KOPT-K1 (cell line): Measurements from ENCODE around the gene PTPRD.

Source experiments
- H3K27ac ChIP-seq: fragments of 200-600 bp; sonication (generic); 2 replicates; pipeline ENCODE4 v1.5.1; 2016; ENCODE audit warnings: antibody characterized with exemption, mild to moderate bottlenecking, low read depth, low read length; ENCODE audit not compliant: poor library complexity, severe bottlenecking
- H3K36me3 ChIP-seq: fragments of 200-600 bp; sonication (generic); 2 replicates; pipeline ENCODE4 v1.5.1; 2017; ENCODE audit warnings: antibody characterized with exemption, mild to moderate bottlenecking, low read length, moderate library complexity; ENCODE audit not compliant: insufficient read depth
- H3K9me3 ChIP-seq: fragments of 200-600 bp; sonication (generic); 2 replicates; pipeline ENCODE4 v1.5.1; 2017; ENCODE audit warnings: antibody characterized with exemption, low read length, mild to moderate bottlenecking; ENCODE audit not compliant: insufficient read depth, poor library complexity, severe bottlenecking

PTPRD gene

GRCh38 chr9:10127867-10128266, 484.9 kb downstream of the PTPRD start:
- no peaks in the 10 kb centered on the region for H3K9me3 ChIP-seq
- no peak overlapping the region for H3K27ac ChIP-seq
- no peaks in the 10 kb centered on the region for H3K36me3 ChIP-seq

- Histone ChIP-seq H3K36me3 (no peaks in the 10 kb centered on the region), H3K27ac (no peak overlapping the region), H3K9me3 (no peaks in the 10 kb centered on the region)
These were observed 500.0 kb downstream of the PTPRD start for GRCh38 chr9:10112798-10113197.

GRCh38 chr9:10112070-10112469, 500.7 kb downstream of the PTPRD start:
- no peaks in the 10 kb centered on the region for H3K36me3 ChIP-seq
- no peaks in the 10 kb centered on the region for H3K9me3 ChIP-seq
- H3K27ac ChIP-seq: no peak overlapping the region

- Histone ChIP-seq H3K36me3 (no peaks in the 10 kb centered on the region), H3K9me3 (no peaks in the 10 kb centered on the region), H3K27ac (no peak overlapping the region)
These were observed 504.0 kb downstream of the PTPRD start for GRCh38 chr9:10108815-10109214.

- Histone ChIP-seq H3K36me3 (no peaks in the 10 kb centered on the region), H3K27ac (no peak overlapping the region), H3K9me3 (no peaks in the 10 kb centered on the region)
These were observed 508.0 kb downstream of the PTPRD start for GRCh38 chr9:10104774-10105173.

GRCh38 chr9:10095208-10095607, 517.6 kb downstream of the PTPRD start:
- no peaks in the 10 kb centered on the region for H3K9me3 ChIP-seq
- H3K36me3 ChIP-seq: no peaks in the 10 kb centered on the region
- H3K27ac ChIP-seq: no peak overlapping the region

- H3K36me3 ChIP-seq: no peaks in the 10 kb centered on the region
- no peak overlapping the region for H3K27ac ChIP-seq
These were observed 518.2 kb downstream of the PTPRD start for GRCh38 chr9:10094563-10094962.

GRCh38 chr9:10080012-10080411, 532.8 kb downstream of the PTPRD start:
- Histone ChIP-seq H3K36me3 (no peaks in the 10 kb centered on the region), H3K27ac (no peak overlapping the region), H3K9me3 (no peaks in the 10 kb centered on the region)

More at GRCh38 chr9:10094563-10094962, 518.2 kb downstream of the PTPRD start:
- no peaks in the 10 kb centered on the region for H3K9me3 ChIP-seq

- Histone ChIP-seq H3K27ac (no peak overlapping the region), H3K9me3 (no peaks in the 10 kb centered on the region), H3K36me3 (no peaks in the 10 kb centered on the region)
These were observed 533.4 kb downstream of the PTPRD start for GRCh38 chr9:10079284-10079964.

GRCh38 chr9:10071579-10071978, 541.2 kb downstream of the PTPRD start:
- Histone ChIP-seq H3K27ac (no peak overlapping the region), H3K9me3 (no peaks in the 10 kb centered on the region), H3K36me3 (no peaks in the 10 kb centered on the region)

- Histone ChIP-seq H3K36me3 (no peaks in the 10 kb centered on the region), H3K9me3 (no peaks in the 10 kb centered on the region), H3K27ac (no peak overlapping the region)
These were observed 550.0 kb downstream of the PTPRD start for GRCh38 chr9:10062629-10063395.

- no peaks in the 10 kb centered on the region for H3K9me3 ChIP-seq
- H3K36me3 ChIP-seq: no peaks in the 10 kb centered on the region
- no peak overlapping the region for H3K27ac ChIP-seq
These were observed 553.8 kb downstream of the PTPRD start for GRCh38 chr9:10059044-10059443.

GRCh38 chr9:10055886-10056395, 556.9 kb downstream of the PTPRD start:
- H3K36me3 ChIP-seq: no peaks in the 10 kb centered on the region
- no peaks in the 10 kb centered on the region for H3K9me3 ChIP-seq
- H3K27ac ChIP-seq: no peak overlapping the region

- Histone ChIP-seq H3K9me3 (no peaks in the 10 kb centered on the region), H3K27ac (no peak overlapping the region), H3K36me3 (no peaks in the 10 kb centered on the region)
These were observed 558.3 kb downstream of the PTPRD start for GRCh38 chr9:10054456-10054855.

- H3K36me3 ChIP-seq: no peaks in the 10 kb centered on the region
- H3K9me3 ChIP-seq: no peaks in the 10 kb centered on the region
- H3K27ac ChIP-seq: no peak overlapping the region
These were observed 559.9 kb downstream of the PTPRD start for GRCh38 chr9:10052916-10053315.

- Histone ChIP-seq H3K27ac (no peak overlapping the region), H3K9me3 (no peaks in the 10 kb centered on the region), H3K36me3 (no peaks in the 10 kb centered on the region)
These were observed 560.6 kb downstream of the PTPRD start for GRCh38 chr9:10052181-10052580.
